D721Med (cell line): ENCODE results near the gene CLK3.
"Not testable (repeated sequence)": the region's sequence is repeated elsewhere in the genome, so short reads cannot be mapped to it uniquely, and the experiment has no call there.

Experiments
- DNase-seq: peaks from one replicate; pipeline ENCODE4 v3.0.0; 2011; ENCODE audit warnings: low spot score; ENCODE audit not compliant: insufficient read length
- FAIRE-seq: peaks from 2 replicates; lab custom pipeline; 2011; peaks lifted over from hg19 to GRCh38; lab: Jason Lieb, UNC
- CTCF ChIP-seq: IDR thresholded peaks from 2 replicates; pipeline ENCODE4 v1.5.1; 2012; ENCODE audit warnings: mild to moderate bottlenecking, control low read depth; ENCODE audit not compliant: insufficient read depth; ENCODE audit errors: missing control alignments

The CLK3 gene

GRCh38 chr15:74592222-74592621 is 23.4 kb upstream of the CLK3 start:
- DNase-seq, result no peak
- no peak for FAIRE-seq
- no peak for TF ChIP-seq CTCF

- FAIRE-seq, result no peak
- no peak for DNase-seq
- no peak for TF ChIP-seq CTCF
These were observed 22.5 kb upstream of the CLK3 start for GRCh38 chr15:74593122-74593521.

- no peak for TF ChIP-seq CTCF
- FAIRE-seq (no peak), DNase-seq (no peak)
These were observed 21.2 kb upstream of the CLK3 start for GRCh38 chr15:74594455-74594854.

DNA sequence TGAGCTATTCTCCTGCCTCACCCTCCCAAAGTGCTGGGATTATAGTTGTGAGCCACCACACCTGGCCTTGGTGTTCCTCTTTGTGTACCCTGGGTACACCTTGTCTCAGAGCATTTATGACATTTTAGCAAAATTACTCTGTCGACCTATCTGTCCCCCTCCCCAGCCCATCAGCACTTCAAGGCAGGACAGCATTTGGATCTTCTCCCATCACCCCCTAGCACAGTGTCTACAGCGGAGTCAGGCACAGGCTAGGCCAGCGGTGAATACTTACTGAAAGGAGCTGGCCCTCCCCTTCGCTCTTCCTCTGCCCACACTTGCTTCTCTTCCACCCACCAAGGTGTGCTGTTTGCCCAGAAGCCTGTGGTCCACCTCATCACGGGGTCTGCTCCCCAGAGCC is 20.4 kb upstream of the CLK3 start:
- FAIRE-seq (no peak), DNase-seq (no peak)
- no peak for TF ChIP-seq CTCF

- DNase-seq, FAIRE-seq: not testable (repeated sequence)
These were observed 18.9 kb upstream of the CLK3 start for GRCh38 chr15:74596736-74597135.

GRCh38 chr15:74597146-74597705 is 18.4 kb upstream of the CLK3 start:
- not testable (repeated sequence) for FAIRE-seq, DNase-seq

GRCh38 chr15:74598126-74598842 is 17.4 kb upstream of the CLK3 start:
- FAIRE-seq, result no peak
- peak; percentile 57 for DNase-seq
- no peak for TF ChIP-seq CTCF

DNA sequence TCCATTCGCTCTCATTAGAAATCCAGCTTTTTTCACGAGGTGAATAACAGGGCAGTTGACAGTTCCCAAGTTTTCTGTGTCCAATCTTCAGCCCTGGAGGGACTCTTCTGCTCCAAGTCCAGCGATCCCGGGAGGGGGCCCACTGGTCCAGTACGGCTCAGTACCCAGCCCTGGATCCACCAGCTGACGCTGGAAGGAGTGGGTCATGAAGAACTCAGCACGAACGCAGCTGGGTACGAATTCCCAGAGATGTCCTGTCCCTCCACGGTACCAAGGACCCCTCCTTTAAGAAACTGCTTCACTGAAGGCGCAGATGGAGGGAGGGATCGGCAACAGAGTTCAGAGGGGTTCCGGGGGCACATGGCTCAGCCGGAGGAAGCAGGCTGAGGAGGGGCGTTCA is 16.5 kb upstream of the CLK3 start:
- DNase-seq, result no peak
- no peak for FAIRE-seq
- no peak for TF ChIP-seq CTCF
